ENCODE measurements around the gene VEGFD.
"Not testable (repeated sequence)": the region's sequence is repeated elsewhere in the genome, so short reads cannot be mapped to it uniquely, and the experiment has no call there.

Gene VEGFD

DNA sequence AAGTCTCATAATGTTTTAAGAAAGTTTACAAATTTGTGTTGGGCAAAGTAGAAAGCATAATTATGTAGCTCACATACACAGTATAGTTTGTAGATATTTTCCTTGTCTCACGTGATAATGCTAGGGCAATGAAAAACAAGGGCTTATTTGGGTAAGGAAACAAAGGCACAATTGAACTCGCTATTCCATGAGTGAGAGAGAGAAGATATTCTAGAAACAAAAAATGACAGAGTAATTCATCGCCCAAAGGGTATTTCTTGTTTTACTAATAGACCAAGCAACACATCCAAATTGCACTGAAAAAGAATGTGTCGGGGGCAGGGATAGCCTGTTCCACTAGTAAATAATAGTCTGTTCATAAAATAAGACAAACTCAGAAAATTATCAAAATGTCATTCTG is 65.1 kb downstream of the VEGFD start:
- Histone ChIP-seq H3K4me3 (ENCODE audit: low read depth, low read length) (no peak overlapping the region), H3K27ac (no peak overlapping the region), H3K9me3 (ENCODE audit: severe bottlenecking) (no peaks in the 10 kb centered on the region), H3K36me3 (no peaks in the 10 kb centered on the region), H3K27me3 (ENCODE audit: insufficient read depth, low read depth, severe bottlenecking) (peaks cover 3% of the 10 kb centered on the region)
- DNase-seq, result no peak
- no peak for TF ChIP-seq CTCF (IDR thresholded peaks at IDR 0.05; ENCODE audit: low read depth, low read length)

DNA sequence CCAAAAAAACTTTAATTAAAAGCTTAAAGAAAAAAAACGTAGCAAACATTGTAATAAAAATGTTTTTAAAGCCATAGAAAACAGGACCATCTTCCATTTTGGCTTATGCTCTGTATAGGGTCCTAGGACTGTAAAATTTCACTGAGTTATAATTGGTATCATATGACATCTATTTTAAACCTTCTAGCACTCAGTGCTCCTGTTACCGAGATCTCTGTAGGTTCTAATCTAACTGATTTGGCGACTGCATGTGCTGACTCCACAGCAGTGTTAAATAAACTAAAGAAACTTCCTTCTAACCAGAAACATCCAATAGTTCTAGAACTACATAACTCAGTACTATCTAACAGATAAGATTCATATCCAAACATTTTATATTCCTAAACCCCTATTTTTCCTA is 68.7 kb downstream of the VEGFD start, which contains the start of gene ASB11:
Gene ASB11, minus strand, starts transcription at position 132 of the 400 bp plus-strand sequence. Its CDS starts 35 bp downstream, at position 97.
- H3K9me3 ChIP-seq (ENCODE audit: severe bottlenecking), result no peaks in the 10 kb centered on the region
- H3K27ac ChIP-seq, result no peak within 1 kb of the TSS
- DNase-seq, result no peak
- H3K27me3 ChIP-seq (ENCODE audit: insufficient read depth, low read depth, severe bottlenecking), result peaks cover 2% of the 10 kb centered on the region
- no peak within 1 kb of the TSS for H3K4me3 ChIP-seq (ENCODE audit: low read depth, low read length)
- TF ChIP-seq CTCF (IDR thresholded peaks at IDR 0.05; ENCODE audit: low read depth, low read length), result no peak
- H3K36me3 ChIP-seq, result no peaks in the 10 kb centered on the region

DNA sequence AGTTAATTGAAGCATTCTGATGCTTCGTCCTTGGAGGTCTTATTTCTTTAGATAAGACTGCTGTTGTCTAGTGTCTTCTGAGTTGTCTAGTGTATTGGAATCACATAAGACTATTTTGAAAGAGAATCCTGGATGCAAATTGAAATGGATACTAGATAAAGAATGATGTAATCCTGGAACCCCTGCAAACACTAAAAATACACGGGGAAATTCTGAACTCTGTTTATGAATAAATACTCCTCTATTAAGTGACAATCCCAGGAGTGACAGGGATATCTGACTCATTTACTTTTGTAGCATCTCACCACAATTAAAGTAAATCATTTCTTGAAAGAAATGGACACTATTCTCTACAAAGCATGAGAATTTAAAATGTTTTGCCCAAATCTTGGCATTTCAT is 69.7 kb downstream of the VEGFD start:
- H3K27me3 ChIP-seq (ENCODE audit: insufficient read depth, low read depth, severe bottlenecking), result peaks cover 2% of the 10 kb centered on the region
- no peak for TF ChIP-seq CTCF (IDR thresholded peaks at IDR 0.05; ENCODE audit: low read depth, low read length)
- no peak overlapping the region for H3K4me3 ChIP-seq (ENCODE audit: low read depth, low read length)

GRCh38 chrX:15311119-15311518 is 73.1 kb downstream of the VEGFD start:
- Histone ChIP-seq H3K36me3 (no peaks in the 10 kb centered on the region), H3K4me3 (ENCODE audit: low read depth, low read length) (no peak overlapping the region), H3K27me3 (ENCODE audit: insufficient read depth, low read depth, severe bottlenecking) (peaks cover 10% of the 10 kb centered on the region), H3K9me3 (ENCODE audit: severe bottlenecking) (no peaks in the 10 kb centered on the region), H3K27ac (no peak overlapping the region)
- no peak for TF ChIP-seq CTCF (IDR thresholded peaks at IDR 0.05; ENCODE audit: low read depth, low read length)
- DNase-seq, result no peak

More for the DNA sequence above, 69.7 kb downstream of the VEGFD start:
- no peaks in the 10 kb centered on the region for H3K36me3 ChIP-seq
- DNase-seq, result no peak
- H3K27ac ChIP-seq, result no peak overlapping the region
- H3K9me3 ChIP-seq (ENCODE audit: severe bottlenecking), result no peaks in the 10 kb centered on the region

- DNase-seq, result no peak
- H3K9me3 ChIP-seq (ENCODE audit: severe bottlenecking), result no peaks in the 10 kb centered on the region
- TF ChIP-seq CTCF (IDR thresholded peaks at IDR 0.05; ENCODE audit: low read depth, low read length), result no peak
- no peaks in the 10 kb centered on the region for H3K36me3 ChIP-seq
- H3K27me3 ChIP-seq (ENCODE audit: insufficient read depth, low read depth, severe bottlenecking), result peaks cover 15% of the 10 kb centered on the region
- H3K27ac ChIP-seq, result no peak overlapping the region
- no peak overlapping the region for H3K4me3 ChIP-seq (ENCODE audit: low read depth, low read length)
Measured at GRCh38 chrX:15310117-15310516, 74.1 kb downstream of the VEGFD start.

DNA sequence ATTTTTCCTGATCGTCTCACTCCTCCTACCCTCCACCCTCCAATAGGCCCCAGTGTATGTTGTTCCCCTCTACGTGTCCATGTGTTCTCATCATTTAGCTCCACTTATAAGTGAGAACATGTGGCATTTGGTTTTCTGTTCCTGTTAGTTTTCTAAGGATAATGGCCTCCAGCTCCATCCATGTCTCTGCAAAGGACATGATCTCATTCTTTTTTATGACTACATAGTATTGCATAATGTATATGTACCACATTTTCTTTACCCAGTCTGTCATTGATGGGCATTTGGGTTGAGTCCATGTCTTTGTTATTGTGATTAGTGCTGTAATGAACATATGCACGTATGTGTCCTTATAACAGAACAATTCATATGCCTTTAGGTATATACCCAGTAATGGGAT is 78.3 kb downstream of the VEGFD start:
- not testable (repeated sequence) for H3K36me3 ChIP-seq; DNase-seq; H3K27ac ChIP-seq; H3K4me3 ChIP-seq (ENCODE audit: low read depth, low read length); H3K9me3 ChIP-seq (ENCODE audit: severe bottlenecking)
- H3K27me3 ChIP-seq (ENCODE audit: insufficient read depth, low read depth, severe bottlenecking), result peaks cover 24% of the 10 kb centered on the region
